ENCODE measurements around the gene AIG1. TPM values are rescaled to one million over a fixed set of nuclear protein-coding genes. Genes with fewer than 3 reads are reported as not detected.

AIG1 gene
- total and polyA plus RNA-seq, 2 of the 13 experiments (the other 11 are each of a cell fraction or from before 2014, with no cell fraction given) = 115 to 197 TPM

DNA sequence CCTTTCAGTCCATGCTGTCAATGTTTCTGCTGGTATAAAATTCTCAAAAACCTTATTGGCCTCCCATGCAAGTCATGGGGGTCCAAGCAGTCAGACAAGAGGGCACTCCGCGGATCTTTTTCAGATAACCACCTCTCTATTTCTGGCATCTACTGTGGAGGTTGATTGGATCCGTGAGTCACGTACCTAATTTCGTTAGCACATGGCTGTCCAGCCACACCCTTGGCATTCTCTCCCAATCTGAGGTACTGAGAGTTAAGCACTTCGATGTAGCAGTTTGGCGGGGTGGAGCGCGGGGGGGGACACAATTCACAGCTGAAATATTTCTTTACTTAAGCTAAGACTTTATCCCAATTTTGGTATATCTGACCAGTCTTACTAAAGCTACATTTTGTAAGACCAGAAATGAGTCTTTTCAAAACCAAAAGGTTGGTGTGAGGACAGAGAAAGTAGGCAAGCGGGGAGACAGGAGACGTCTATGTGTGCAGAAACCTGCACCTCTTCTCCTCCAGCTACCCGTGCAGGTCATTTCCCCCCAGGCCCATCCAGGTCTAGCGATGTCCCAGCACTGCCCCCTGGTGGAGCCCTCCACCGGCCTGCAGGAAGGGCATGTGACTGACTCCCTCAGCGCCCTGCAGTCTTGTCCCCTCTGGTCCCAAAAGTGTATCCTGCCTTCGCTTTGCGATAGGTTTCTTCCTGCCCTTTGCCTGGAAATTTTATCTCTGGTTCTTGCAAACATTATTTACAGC lies 276.7 kb downstream of the AIG1 start:
- in situ Hi-C loops (cut with HindIII; ENCODE audit: extremely low pct_ligation_motif_present, low pct_unique_long_range_greater_than_20kb) = no loop called here
- Histone ChIP-seq H2AFZ (ENCODE audit: low read length) (no peak overlapping the region), H3K4me3 (replicated peaks in 1 of 3; ENCODE audit: insufficient read depth in 1 of 3, low read depth in 2 of 3, low read length in 3 of 3) (no peak overlapping the region), H3K27ac (ENCODE audit: extremely low read length, insufficient read depth, low read length) (no peak overlapping the region), H3K9me3 (ENCODE audit: low read length) (no peaks in the 10 kb centered on the region), H3K9ac (ENCODE audit: insufficient read depth, low read depth, low read length) (no peak overlapping the region), H3K27me3 (ENCODE audit: control insufficient read depth in 1 of 2, insufficient read depth in 2 of 2, low read length in 2 of 2) (no peaks in the 10 kb centered on the region), H4K20me1 (ENCODE audit: insufficient read depth, low read length) (no peaks in the 10 kb centered on the region), H3K4me2 (ENCODE audit: low read depth, low read length) (no peak overlapping the region), H3K36me3 (replicated peaks in 1 of 2; ENCODE audit: control insufficient read depth in 1 of 2, insufficient read depth in 2 of 2, low read length in 2 of 2) (peaks cover 0 to 11% of the 10 kb centered on the region in 2 experiments; a peak in 3 of 5 replicates), H3K4me1 (ENCODE audit: insufficient read depth, low read length) (no peaks in the 10 kb centered on the region), H3K79me2 (ENCODE audit: insufficient read depth, low read length) (no peaks in the 10 kb centered on the region)
- ChIA-PET CTCF (ENCODE audit: low intra/inter-chr PET ratio, low total read pairs) (interaction anchor here (1.2 kb wide), 1 partner anchor 90 kb away, joined by 3 read pairs; no protein-coding TSS in a partner anchor), POLR2A (no interaction called here)
- intact Hi-C loops (cut with micrococcal nuclease; ENCODE audit: unreplicated experiment) = loop anchor here (1.0 to 5.0 kb wide), 3 partner anchors 65 to 645 kb away; no protein-coding TSS in a partner anchor
- FAIRE-seq (no peak), ATAC-seq (peak; percentile 92), DNase-seq (ENCODE audit: low spot score) (peak; percentile 16)
- WGBS (ENCODE audit: low lambda C conversion rate) = 91% methylated on average over 17 of the region's 17 CpGs
- BruUV-seq (replicated peaks) = no TSS peak
- TF ChIP-seq ZNF44 (CRISPR knock-in tag; IDR thresholded peaks at IDR 0.05) (no peak), SIX4 (CRISPR knock-in tag; IDR thresholded peaks at IDR 0.05) (no peak), MTF1 (CRISPR knock-in tag; IDR thresholded peaks at IDR 0.05) (no peak), TEAD3 (CRISPR knock-in tag; optimal IDR thresholded peaks at IDR 0.05; ENCODE audit: borderline replicate concordance) (no peak), MTA3 (CRISPR knock-in tag; IDR thresholded peaks at IDR 0.05) (no peak), EZH2 (conservative IDR thresholded peaks at IDR 0.05; ENCODE audit: low read depth, low read length) (no peak), ARNT (IDR thresholded peaks at IDR 0.05) (no peak), NFRKB (IDR thresholded peaks at IDR 0.05) (no peak), ZNF138 (CRISPR knock-in tag; IDR thresholded peaks at IDR 0.05; ENCODE audit: low read depth) (no peak), ZNF550 (CRISPR knock-in tag; IDR thresholded peaks at IDR 0.05; ENCODE audit: borderline replicate concordance) (no peak), CBX2 (IDR thresholded peaks at IDR 0.05; ENCODE audit: low read depth, low read length) (no peak), CBX2 (CRISPR knock-in tag; IDR thresholded peaks at IDR 0.05; ENCODE audit: low read depth) (no peak), TP53 (CRISPR knock-in tag; conservative IDR thresholded peaks at IDR 0.05) (no peak)
- TF ChIP-seq, protein P1, sequence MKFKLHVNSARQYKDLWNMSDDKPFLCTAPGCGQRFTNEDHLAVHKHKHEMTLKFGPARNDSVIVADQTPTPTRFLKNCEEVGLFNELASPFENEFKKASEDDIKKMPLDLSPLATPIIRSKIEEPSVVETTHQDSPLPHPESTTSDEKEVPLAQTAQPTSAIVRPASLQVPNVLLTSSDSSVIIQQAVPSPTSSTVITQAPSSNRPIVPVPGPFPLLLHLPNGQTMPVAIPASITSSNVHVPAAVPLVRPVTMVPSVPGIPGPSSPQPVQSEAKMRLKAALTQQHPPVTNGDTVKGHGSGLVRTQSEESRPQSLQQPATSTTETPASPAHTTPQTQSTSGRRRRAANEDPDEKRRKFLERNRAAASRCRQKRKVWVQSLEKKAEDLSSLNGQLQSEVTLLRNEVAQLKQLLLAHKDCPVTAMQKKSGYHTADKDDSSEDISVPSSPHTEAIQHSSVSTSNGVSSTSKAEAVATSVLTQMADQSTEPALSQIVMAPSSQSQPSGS (CRISPR knock-in tag; IDR thresholded peaks at IDR 0.05) = no peak
- TF ChIP-seq, protein P2, sequence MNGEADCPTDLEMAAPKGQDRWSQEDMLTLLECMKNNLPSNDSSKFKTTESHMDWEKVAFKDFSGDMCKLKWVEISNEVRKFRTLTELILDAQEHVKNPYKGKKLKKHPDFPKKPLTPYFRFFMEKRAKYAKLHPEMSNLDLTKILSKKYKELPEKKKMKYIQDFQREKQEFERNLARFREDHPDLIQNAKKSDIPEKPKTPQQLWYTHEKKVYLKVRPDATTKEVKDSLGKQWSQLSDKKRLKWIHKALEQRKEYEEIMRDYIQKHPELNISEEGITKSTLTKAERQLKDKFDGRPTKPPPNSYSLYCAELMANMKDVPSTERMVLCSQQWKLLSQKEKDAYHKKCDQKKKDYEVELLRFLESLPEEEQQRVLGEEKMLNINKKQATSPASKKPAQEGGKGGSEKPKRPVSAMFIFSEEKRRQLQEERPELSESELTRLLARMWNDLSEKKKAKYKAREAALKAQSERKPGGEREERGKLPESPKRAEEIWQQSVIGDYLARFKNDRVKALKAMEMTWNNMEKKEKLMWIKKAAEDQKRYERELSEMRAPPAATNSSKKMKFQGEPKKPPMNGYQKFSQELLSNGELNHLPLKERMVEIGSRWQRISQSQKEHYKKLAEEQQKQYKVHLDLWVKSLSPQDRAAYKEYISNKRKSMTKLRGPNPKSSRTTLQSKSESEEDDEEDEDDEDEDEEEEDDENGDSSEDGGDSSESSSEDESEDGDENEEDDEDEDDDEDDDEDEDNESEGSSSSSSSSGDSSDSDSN (CRISPR knock-in tag; IDR thresholded peaks at IDR 0.05) = no peak
- TF ChIP-seq, protein P3, sequence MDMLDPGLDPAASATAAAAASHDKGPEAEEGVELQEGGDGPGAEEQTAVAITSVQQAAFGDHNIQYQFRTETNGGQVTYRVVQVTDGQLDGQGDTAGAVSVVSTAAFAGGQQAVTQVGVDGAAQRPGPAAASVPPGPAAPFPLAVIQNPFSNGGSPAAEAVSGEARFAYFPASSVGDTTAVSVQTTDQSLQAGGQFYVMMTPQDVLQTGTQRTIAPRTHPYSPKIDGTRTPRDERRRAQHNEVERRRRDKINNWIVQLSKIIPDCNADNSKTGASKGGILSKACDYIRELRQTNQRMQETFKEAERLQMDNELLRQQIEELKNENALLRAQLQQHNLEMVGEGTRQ (IDR thresholded peaks at IDR 0.05; ENCODE audit: low read depth, low read length) = 0 out of 2 replicates have a peak, but pooled peaks have one; percentile 3
- TF ChIP-seq, protein P3 (CRISPR knock-in tag; IDR thresholded peaks at IDR 0.05; ENCODE audit: borderline replicate concordance) = no peak; the same call in 1 of the 2 replicates
- TF ChIP-seq, protein P4, sequence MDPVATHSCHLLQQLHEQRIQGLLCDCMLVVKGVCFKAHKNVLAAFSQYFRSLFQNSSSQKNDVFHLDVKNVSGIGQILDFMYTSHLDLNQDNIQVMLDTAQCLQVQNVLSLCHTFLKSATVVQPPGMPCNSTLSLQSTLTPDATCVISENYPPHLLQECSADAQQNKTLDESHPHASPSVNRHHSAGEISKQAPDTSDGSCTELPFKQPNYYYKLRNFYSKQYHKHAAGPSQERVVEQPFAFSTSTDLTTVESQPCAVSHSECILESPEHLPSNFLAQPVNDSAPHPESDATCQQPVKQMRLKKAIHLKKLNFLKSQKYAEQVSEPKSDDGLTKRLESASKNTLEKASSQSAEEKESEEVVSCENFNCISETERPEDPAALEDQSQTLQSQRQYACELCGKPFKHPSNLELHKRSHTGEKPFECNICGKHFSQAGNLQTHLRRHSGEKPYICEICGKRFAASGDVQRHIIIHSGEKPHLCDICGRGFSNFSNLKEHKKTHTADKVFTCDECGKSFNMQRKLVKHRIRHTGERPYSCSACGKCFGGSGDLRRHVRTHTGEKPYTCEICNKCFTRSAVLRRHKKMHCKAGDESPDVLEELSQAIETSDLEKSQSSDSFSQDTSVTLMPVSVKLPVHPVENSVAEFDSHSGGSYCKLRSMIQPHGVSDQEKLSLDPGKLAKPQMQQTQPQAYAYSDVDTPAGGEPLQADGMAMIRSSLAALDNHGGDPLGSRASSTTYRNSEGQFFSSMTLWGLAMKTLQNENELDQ (CRISPR knock-in tag; IDR thresholded peaks at IDR 0.05; ENCODE audit: borderline replicate concordance) = no peak

Data from HepG2 (cell line).